Brain microvascular endothelial cell (primary cell): ENCODE measurements around the gene INPP4B.

Experiments
- DNase-seq: peaks from one replicate; pipeline ENCODE4 v3.0.0-alpha.2; 2020
- H3K27ac ChIP-seq: fragments of 250-450 bp; sonication (Bioruptor Pico); 2 replicates; pipeline ENCODE4 v1.5.1; 2020; ENCODE audit warnings: mild to moderate bottlenecking, moderate library complexity
- H3K27me3 ChIP-seq: fragments of 250-450 bp; sonication (Bioruptor Pico); replicated peaks from 2 replicates; pipeline ENCODE4 v1.5.1; 2020; ENCODE audit warnings: mild to moderate bottlenecking
- H3K36me3 ChIP-seq: fragments of 250-450 bp; sonication (Bioruptor Pico); replicated peaks from 2 replicates; pipeline ENCODE4 v1.5.1; 2020; ENCODE audit warnings: mild to moderate bottlenecking
- H3K4me3 ChIP-seq: 2 replicates; pipeline ENCODE4 v1.5.1; 2011; ENCODE audit warnings: low read depth, mild to moderate bottlenecking, control low read depth, low read length, moderate library complexity
- in situ Hi-C: cut with HindIII; loops from 2 replicates; pipeline ENCODE4 v1.10.0; 2017; ENCODE audit warnings: low sequenced_read_pairs, low pct_ligation_motif_present
- TF ChIP-seq, protein P1 (sequence below): IDR thresholded peaks from 2 replicates; pipeline ENCODE4 v1.5.1; 2011; ENCODE audit warnings: low read depth, mild to moderate bottlenecking, moderate library complexity, low read length, control low read depth, inconsistent platforms; ENCODE audit errors: missing control alignments

Gene INPP4B

DNA sequence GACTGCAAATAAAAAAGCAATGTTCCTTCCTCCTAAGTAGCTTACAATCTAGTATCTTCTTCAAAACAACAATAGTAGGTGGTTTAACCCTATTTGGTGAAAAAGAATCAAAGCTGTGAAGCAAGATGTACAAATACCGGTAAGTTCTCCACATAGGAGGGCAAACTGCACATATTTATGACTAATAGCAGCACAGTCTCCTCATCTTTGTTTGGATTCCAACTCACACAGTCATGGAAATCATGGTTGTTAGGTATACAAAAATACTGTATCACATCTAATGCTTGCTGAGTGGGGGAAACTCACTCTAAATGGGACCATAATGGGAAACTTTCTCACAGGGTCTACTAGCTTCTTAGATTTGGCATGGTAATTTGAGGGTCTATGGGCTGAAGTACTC lies 597.2 kb downstream of the INPP4B start:
- no peaks in the 10 kb centered on the region for H3K27me3 ChIP-seq
- in situ Hi-C loops, result no loop called here
- H3K27ac ChIP-seq, result no peak overlapping the region

DNA sequence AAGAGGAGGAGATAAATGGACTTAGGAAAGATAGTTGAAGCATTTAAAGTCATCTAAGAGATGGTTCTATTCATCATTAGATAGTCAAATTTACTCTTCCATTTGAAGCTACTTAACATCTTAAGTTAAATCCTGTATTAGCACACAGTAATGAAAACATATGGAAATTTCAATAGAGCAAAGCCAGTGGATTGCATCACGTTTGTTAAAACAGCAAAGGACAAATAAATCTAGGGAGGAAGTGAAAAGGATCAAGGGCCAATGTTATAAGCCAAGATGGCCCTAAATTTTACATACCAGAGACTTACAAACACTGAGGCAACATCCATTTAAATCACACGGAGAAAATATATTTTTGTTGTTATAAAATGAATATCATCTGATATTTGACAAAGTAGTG lies 602.8 kb downstream of the INPP4B start:
- TF ChIP-seq, protein P1, sequence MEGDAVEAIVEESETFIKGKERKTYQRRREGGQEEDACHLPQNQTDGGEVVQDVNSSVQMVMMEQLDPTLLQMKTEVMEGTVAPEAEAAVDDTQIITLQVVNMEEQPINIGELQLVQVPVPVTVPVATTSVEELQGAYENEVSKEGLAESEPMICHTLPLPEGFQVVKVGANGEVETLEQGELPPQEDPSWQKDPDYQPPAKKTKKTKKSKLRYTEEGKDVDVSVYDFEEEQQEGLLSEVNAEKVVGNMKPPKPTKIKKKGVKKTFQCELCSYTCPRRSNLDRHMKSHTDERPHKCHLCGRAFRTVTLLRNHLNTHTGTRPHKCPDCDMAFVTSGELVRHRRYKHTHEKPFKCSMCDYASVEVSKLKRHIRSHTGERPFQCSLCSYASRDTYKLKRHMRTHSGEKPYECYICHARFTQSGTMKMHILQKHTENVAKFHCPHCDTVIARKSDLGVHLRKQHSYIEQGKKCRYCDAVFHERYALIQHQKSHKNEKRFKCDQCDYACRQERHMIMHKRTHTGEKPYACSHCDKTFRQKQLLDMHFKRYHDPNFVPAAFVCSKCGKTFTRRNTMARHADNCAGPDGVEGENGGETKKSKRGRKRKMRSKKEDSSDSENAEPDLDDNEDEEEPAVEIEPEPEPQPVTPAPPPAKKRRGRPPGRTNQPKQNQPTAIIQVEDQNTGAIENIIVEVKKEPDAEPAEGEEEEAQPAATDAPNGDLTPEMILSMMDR, result no peak

More for the DNA sequence above, 597.2 kb downstream of the INPP4B start:
- peak; percentile 73 for DNase-seq
- no peaks in the 10 kb centered on the region for H3K36me3 ChIP-seq
- H3K4me3 ChIP-seq, result no peak overlapping the region
- TF ChIP-seq, protein P1, result no peak

DNA sequence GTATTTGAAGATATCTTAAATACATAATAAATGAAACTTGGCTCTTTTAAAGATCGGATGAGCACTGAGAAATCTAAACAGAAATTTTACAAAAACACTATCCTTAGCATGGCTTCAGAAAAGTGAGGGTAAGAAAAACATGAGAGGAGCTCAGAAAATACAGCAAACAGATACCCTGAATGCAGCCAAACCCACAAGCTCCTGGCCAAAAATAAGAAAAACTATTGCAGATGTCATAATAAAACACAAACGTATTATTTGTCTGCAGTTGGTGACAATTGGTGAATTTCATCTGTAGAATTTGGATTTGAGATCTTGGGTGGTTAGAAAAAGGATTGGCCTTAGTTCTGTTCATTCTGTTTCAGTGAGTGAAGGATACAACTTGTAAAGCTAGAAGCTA lies 603.9 kb downstream of the INPP4B start:
- H3K36me3 ChIP-seq, result no peaks in the 10 kb centered on the region
- DNase-seq, result no peak
- no peak overlapping the region for H3K4me3 ChIP-seq
- TF ChIP-seq, protein P1, result no peak
- in situ Hi-C loops, result no loop called here
- H3K27ac ChIP-seq, result no peak overlapping the region
- H3K27me3 ChIP-seq, result no peaks in the 10 kb centered on the region

More for the DNA sequence above, 602.8 kb downstream of the INPP4B start:
- no peak for DNase-seq
- no peak overlapping the region for H3K27ac ChIP-seq
- H3K4me3 ChIP-seq, result no peak overlapping the region
- no peaks in the 10 kb centered on the region for H3K27me3 ChIP-seq
- in situ Hi-C loops, result no loop called here
- H3K36me3 ChIP-seq, result no peaks in the 10 kb centered on the region

DNA sequence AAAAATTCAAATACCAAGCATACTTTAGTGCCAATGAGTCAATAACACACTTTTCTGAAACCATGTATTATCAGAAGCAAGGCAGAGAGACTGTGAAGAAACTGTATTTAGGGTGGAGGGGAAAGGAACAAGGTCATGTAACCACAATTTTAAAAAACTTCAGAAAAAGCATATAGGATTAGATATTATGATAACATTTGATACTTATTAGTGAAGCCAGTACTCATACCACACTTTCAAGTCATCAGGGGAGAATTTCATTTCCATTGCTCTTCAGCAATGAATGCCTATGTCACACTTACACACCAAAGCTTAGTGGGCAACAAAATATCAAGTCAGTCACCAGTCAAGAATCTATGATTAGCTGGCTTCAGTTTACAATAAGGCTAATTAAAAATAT lies 607.5 kb downstream of the INPP4B start:
- Histone ChIP-seq H3K36me3 (no peaks in the 10 kb centered on the region), H3K27ac (no peak overlapping the region), H3K27me3 (no peaks in the 10 kb centered on the region), H3K4me3 (no peak overlapping the region)
- in situ Hi-C loops, result no loop called here
- DNase-seq, result peak; percentile 54
- TF ChIP-seq, protein P1, result no peak

DNA sequence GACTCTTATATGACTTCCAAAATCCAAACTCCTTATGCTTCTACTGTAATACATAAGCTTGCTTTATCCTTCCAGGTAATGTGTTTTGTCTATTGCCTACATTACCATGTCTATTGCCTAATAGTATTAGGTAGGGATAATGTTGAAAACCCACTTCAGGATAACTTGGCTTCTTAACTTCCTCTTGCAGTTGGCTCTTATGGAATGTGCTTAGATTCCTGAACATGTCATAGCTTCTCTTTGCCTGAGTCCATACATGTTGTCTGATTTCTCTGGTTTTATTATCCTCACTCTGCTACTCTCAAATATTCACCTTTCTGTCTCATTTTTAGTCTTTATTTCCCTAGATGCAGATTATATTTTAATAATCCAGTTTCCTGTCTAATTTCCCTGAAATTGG lies 609.8 kb downstream of the INPP4B start:
- no peak overlapping the region for H3K27ac ChIP-seq
- no peaks in the 10 kb centered on the region for H3K36me3 ChIP-seq
- H3K4me3 ChIP-seq, result no peak overlapping the region
- H3K27me3 ChIP-seq, result no peaks in the 10 kb centered on the region
- in situ Hi-C loops, result no loop called here
- DNase-seq, result no peak
- TF ChIP-seq, protein P1, result no peak

DNA sequence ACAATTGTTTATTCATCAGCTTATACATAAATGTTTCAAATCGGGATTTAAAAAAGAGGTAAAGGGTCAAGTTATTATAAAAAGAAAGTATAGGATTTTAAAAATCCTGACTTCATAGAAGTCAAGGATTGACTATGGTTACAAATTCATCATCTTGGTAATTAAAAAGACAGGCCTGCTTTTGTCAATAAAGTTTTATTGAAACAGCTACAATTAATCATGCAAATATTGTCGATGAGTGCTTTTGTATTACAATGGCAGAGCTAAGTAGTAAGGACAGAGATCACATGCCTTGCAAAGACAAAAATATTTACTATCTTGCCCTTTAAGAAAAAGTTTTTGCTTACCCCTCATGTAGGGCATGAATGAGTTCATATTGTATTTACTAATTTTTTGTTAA lies 614.3 kb downstream of the INPP4B start:
- H3K4me3 ChIP-seq, result no peak overlapping the region
- in situ Hi-C loops, result no loop called here
- DNase-seq, result no peak
- H3K27ac ChIP-seq, result no peak overlapping the region
- TF ChIP-seq, protein P1, result no peak
- H3K36me3 ChIP-seq, result no peaks in the 10 kb centered on the region
- no peaks in the 10 kb centered on the region for H3K27me3 ChIP-seq
